GM18909 (cell line): ENCODE results near the gene LMNTD2.

Experiments used
- ATAC-seq: cut with Tn5 transposase; IDR thresholded peaks from one replicate; pipeline ENCODE4 v1.9.1; 2021; ENCODE audit warnings: mild to moderate bottlenecking; ENCODE audit not compliant: unreplicated experiment, poor library complexity

The LMNTD2 gene, protein sequence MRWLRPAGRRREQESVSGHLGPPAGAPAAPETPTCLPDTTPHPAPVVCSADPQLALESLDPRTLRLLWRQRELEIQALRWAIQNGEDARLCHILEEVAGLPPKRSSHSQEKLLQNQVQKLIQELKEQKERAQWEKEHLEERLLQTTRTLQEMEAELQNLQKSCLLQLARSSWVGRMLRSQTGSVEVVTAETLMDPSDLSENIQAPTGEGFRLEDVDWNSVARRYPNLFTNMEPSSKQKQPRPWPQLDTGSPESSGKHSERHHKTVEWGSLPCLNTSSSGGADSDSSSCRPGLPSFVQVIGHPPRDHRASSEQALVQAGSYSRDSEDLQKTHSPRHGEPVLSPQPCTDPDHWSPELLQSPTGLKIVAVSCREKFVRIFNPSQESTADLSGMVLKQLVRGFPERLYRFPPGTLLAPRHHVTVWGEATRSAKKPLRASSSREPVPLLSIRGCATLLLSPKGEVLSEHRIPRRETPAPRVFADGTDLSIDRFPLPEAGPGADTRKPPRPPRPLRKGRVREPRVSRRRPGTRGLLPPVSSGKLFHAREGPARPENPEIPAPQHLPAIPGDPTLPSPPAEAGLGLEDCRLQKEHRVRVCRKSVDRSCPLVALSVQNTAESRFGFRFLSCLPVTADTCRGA

DNA sequence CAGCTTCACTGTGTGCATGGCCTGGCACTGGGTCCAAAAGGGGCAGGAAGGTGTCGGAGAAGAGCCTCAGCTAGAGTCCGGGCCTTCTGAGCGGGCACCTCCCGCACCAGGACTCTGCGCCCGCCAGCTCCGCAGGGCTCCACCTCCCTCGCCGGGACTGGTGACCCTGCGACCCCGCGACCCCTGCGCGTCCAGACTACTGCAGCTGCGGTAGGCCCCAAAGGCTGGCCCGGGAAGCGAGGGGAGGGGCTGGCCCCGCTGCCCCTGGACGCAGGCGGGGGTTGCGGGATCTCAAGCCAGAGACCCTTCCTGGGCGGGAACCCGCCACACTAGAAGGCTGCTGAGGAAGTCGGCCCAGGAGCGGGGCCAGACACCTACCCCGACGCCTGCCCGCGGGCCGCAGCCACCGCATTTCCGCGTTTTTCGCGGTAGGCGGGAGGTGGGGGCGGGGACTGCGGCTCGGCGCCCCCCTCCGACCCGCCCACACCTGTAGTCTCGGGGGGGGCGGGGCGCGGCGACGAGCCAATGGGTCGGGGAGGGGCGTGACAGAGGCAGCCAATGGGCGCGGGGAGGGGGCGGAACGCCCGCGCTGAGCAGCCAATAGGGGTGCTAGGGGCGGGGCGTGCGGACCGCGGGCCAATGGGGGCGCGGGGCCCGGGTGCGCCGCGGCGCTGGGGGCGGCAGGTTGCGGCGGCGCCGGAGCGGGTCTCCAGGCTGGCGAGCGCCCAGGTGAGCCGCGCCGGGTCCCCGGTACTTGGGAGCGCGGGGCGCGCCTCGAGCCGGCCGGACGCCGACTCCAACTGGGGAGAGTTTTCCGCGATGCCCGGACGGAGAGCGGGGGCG, at the start of gene LMNTD2, which contains the start of gene RASSF7:
Gene LMNTD2 (minus strand): TSS at position 434 of the 843 bp plus-strand sequence. CDS start 22 bp downstream, at position 412.
Gene RASSF7 (plus strand): TSS at position 666 of the 843 bp plus-strand sequence. CDS start 799 bp downstream, outside the sequence.
- ATAC-seq: peak; percentile 75

DNA sequence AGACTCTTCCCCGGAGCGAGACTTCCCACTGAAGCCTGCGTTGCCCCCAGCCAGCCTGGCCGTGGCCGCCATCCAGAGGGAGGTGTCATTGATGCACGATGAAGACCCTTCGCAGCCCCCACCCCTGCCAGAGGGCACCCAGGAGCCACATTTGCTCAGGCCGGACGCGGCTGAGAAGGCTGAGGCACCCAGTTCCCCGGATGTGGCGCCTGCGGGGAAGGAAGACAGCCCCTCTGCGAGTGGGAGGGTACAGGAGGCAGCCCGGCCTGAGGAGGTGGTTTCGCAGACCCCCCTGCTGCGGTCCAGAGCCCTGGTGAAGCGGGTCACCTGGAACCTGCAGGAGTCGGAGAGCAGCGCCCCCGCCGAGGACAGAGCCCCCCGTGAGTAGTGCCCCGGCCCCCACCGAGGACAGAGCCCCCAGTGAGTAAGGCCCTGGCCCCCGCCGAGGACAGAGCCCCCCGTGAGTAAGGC, 48.8 kb upstream of the LMNTD2 start:
- ATAC-seq: no peak

DNA sequence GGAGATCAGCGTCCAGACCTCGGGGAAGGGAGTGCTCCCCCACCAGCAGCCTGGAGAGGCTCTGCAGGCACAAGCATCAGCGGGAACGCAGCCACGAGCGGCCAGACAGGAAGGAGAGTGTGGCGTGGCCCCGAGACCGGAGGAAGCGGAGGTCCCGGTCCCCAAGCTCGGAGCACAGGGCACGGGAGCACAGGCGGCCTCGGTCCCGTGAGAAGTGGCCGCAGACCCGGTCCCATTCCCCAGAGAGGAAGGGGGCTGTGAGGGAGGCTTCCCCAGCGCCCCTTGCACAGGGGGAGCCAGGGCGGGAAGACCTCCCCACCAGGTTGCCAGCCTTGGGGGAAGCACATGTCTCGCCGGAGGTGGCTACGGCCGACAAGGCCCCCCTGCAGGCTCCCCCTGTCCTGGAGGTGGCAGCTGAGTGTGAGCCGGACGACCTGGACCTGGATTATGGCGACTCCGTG, 48.3 kb upstream of the LMNTD2 start:
- no peak for ATAC-seq

DNA sequence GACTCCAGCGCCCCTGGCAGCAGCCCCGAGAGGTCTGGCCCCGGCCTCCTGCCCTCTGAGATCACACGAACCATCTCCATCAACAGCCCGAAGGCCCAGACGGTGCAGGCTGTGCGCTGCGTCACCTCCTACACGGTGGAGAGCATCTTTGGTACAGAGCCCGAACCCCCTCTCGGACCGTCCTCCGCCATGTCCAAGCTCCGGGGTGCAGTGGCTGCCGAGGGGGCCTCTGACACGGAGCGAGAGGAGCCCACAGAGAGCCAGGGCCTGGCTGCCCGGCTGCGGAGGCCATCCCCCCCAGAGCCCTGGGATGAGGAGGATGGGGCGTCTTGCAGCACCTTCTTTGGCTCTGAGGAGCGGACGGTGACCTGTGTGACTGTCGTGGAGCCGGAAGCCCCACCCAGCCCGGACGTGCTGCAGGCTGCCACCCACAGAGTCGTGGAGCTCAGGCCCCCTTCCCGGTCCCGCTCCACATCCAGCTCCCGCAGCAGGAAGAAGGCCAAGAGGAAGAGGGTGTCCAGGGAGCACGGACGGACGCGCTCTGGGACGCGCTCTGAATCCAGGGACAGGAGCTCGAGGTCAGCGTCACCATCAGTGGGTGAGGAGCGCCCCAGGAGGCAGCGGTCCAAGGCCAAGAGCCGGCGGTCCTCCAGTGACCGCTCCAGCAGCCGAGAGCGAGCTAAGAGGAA, 47.6 kb upstream of the LMNTD2 start:
- ATAC-seq: no peak

DNA sequence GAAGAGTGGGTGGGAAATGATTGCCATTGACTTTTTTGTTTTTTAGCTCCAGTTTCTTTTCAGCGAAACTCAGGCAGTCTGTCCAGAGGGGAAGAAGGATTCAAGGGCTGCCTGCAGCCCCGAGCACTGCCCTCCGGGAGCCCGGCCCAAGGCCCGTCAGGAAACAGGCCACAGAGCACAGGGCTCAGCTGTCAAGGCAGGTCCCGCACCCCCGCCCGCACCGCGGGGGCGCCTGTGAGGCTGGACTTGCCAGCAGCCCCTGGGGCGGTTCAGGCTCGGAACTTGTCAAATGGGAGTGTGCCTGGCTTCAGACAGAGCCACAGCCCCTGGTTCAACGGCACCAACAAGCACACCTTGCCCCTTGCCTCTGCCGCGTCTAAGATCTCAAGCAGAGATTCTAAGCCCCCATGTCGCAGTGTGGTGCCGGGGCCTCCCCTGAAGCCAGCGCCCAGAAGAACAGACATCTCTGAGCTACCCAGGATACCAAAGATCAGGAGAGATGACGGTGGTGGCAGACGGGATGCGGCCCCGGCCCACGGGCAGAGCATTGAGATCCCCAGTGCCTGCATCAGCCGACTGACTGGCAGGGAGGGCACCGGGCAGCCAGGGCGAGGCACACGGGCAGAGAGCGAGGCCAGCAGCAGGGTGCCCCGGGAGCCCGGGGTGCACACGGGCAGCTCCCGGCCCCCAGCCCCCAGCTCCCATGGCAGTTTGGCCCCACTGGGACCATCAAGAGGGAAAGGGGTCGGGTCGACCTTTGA, 46.7 kb upstream of the LMNTD2 start:
- ATAC-seq: no peak

DNA sequence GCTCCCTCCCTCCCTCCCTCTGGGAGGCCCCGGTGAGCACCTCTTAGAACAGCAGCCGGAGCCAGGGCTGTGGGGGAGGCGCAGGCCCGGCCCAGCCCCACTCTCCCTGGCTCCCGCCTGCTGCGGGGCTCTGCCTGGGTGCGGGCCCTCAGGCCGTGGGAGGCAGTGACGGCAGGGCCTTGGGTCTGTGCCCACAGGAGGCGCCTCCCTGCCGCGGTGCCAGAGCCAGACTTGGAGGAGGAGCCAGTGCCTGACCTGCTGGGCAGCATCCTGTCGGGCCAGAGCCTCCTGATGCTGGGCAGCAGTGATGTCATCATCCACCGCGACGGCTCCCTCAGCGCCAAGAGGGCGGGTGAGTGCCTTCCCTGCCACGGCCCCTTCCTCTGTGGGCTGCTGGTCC, 45.7 kb upstream of the LMNTD2 start:
- ATAC-seq: no peak

DNA sequence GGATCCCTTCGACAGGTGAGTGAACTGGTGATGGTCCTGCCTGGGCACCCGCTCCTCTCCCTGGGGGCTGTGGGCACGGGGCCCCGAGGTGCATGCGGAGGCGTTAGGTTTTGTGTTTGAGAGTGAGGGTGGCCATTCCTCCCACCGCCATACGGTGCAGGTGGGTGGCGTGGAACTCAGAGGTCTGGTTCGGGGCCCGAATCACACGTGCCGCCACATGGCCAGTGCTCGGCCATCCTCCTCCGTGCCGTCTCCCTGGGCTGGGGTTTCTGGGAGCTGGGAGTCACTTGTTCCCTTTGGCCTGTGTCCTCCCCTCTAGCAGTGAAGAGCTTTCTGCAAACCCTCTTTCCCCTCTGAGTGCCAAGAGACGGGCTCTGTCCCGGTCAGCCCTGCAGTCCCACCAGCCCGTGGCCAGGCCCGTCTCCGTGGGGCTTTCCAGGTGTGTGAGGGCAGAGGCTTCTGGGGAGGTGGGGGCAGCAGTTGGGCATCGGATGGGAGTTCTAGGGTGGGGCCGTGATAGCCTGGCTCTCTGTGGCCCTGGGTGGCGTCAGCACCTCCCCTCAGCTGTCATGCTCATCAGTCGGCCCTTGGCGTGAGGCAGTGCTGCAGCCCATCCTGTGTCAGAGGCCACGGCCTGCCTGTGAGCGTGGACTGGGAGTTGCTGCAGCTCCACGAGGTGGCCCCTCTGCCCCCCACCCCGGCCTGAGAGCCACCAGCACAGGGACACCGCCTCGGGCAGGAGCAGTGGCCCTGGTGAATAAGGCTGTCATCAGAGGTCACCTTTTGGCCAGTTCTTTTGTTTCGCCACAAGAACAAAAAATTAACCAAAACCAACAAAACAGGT, 45.0 kb upstream of the LMNTD2 start:
- no peak for ATAC-seq

DNA sequence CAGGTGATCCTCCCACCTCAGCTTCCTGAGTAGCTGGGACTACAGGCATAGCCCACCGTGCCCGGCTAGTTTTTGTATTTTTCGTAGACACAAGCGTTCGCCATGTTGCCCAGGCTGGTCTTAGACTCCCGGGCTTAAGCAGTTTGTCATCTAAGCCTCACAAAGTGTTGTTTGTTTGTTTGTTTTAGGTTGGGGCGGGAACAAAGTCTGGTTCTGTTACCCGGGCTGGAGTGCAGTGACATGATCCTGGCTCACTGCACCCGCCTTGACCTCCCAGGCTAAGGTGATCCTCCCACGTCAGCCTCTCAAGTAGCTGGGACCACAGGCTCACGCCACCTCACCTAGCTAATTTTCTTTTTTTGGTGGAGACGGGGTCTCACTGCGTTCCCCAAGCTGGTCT, 42.6 kb upstream of the LMNTD2 start:
- no peak for ATAC-seq

DNA sequence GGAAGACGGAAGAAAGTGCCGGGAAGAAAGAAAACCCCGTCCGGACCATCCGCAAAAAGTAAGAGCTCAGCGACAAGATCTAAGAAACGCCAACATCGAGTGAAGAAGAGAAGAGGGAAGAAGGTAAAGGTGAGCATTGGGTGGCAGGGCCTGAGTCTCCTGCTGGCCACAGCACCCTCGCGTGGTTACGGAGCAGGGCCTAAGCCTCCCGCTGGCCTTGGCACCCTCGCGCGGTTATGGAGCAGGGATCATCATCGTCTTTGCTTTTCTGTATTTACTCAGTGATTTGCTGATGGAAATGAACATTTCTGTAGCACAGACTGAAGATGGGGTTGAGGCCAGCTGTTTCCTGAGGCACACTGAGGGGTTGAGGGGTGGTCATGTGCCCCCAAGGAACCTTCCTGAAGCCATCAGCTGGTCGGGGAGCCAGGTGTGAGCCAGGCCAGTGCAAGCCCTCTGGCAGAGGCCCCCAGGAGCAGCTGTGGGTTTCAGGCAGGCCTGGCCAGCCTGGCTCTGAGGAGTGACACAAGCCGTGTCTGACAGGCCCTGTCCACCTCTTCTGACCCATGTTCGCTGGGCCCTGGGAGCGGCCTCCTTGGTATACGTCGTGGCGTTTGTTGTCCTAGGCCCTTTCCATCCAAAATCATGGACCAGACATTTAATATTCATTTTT, 41.2 kb upstream of the LMNTD2 start:
- no peak for ATAC-seq

DNA sequence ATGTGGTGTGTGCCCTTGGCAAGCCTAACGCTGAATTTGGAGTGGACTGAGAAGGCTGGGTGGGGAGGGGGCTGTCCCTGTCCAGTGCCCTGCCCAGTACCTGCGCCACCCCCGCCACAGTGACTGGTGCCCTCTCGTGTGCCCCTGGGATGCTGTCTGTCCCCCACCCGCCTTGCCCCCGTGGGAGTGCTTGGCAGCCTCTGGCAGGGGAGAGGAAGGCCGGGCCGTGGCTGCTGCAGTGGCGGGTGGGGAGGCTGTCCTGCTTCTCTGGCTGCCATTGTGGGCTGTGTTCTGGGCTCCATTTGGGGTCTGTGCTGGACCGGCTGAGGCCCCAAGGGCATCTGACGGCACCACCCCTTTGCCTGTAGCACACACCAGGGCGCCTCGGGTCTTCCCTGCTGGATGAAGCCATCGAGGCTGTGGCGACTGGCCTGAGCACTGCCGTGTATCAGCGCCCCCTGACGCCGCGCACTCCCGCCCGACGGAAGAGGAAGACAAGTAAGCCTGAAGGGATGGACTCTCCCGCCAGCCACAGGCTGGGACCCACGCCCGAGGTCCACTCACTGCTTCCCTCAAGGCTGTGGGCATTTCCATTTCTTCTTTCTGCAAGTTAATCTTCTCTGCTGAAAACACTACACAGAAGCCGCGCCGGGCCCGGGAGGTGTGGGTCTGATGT, 37.6 kb upstream of the LMNTD2 start:
- ATAC-seq: no peak

DNA sequence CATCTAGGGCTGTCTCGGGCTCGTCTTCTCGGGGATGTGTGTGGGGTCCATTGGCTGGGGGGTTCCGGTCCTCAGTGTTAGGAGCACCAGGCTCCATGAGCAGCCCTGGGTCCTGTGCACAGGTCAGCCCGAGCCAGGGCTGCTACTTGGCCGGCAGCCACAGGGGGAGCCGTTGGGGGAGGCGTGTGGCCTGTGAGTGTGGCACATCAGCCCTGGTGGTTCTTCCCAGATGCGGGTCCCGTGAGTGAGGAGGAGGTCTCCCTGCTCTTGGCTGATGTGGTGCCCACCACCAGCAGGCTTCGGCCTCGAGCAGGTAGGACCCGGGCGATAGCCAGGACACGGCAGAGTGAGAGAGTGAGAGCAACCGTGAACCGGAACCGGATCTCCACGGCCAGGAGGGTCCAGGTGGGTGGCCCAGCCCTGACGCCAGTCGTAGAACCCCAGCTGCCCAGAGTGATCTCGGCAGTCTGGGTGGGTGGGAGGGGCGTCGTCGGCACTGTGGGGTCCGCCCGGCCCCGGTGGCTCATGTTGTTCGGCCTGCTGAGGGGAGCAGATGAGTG, 36.7 kb upstream of the LMNTD2 start:
- no peak for ATAC-seq

DNA sequence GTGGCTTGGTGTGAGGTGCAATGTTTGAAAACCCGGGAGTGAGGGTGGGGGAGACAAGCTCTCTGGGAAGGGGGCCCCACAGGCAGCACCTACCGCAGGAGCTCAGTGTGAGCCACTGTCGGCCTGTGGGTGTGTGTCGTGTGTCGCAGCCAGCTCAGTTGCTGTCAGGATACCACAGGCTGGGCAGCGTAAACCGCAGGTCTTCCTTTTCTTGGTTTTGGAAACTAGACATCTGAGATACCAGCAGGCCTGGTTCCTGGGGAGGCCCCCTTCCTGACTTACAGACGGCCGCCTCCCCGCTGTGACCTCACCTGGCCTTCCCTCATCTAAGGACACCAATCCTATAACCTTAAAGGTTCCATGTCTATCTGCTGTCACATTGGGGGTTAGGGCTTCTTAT, 35.8 kb upstream of the LMNTD2 start:
- no peak for ATAC-seq

DNA sequence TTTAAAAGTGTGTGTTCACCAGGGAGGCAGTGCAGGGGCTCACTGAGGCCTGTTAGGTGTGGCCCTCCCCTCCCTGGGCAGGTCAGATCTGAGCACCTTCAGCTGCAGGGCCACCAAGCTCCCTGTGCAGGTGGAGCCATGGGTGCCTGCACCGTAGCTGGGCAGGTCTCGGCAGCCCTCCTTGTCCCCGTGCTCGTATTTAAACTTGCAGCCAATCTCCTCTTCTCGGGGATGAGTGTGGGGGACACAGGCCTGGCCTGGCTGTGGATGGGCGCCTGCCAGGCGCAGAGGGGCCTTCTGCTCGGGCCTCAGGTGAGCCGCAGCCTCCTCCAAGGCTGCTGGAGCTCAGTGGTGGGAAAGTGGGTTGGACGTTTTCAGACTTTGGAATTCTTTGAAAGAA, 34.9 kb upstream of the LMNTD2 start:
- no peak for ATAC-seq

DNA sequence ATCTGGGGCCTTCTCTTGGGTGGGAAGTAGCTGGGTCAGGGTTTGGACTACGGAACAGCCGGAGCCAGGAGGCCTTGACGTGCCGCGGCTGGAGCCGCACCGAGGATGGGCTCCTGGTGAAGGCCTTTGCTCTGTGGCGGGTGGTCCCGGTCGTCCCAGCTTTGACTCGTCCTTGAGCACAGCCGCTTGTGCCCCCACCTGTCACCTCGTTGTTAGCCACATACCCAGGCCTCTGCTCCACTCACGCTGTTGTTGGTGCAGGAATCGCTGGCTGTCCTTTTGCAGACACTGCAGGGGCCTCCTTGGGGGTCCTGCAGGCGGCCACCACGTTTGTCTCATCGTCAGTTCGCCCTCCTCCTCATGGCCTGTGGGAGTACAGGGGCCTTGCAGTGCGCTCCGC, 32.8 kb upstream of the LMNTD2 start:
- ATAC-seq: no peak

DNA sequence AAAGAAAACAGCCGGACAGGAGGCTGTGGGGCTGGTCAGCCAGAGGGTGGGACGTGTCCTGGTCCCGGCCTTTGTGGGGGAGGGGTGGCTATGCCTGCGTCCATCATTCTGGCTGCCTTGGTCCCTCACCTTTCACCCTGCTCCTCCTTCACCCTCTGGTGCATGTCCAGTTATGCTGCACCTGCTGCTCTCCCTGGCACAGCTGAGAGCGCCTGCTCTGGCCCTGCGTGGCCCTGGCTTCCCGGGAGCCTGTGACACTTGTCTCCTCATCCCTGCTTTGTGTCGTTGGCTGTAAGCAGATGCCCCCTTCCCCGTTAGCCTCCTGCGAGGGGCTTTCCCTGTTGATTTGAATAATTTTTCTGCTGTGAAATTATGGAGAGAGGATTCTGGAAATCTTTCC, 32.4 kb upstream of the LMNTD2 start:
- ATAC-seq: no peak

DNA sequence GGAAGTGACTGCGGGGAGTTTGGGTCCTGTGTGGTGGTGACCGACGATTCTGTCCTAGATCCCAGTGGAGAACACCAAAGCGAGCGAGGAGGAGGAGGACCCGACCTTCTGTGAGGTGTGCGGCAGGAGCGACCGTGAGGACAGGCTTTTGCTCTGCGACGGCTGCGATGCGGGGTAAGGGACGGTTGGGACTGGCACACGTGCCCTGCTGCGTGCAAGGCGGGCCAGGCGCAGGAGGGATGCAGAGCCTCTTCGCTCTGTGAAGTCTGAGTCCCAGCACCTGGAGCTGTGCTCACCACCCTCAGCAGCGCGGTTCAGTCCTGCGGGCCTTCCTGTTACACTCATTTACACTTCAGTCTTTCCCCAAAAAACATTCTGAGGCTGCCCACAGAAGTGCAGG, 32.0 kb upstream of the LMNTD2 start:
- ATAC-seq: no peak

DNA sequence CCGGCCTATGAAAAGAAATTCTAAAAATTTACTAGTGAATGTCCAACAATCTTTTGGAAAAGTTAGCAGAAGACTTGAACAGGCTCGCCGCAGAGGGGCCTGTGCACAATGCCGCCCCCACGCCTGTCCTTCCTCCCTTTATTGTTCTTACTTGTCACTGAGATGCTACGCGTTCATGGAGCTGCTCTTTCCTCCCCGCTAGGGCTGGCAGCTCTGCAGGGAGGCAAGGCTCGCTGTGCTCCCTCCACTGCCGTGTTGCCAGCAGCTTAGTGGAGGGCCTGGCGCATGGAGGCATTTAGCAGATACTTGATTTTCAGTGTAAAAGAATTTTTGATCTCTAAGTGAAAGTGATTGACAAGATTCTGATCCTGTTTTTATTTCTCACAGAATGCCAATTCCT, 30.5 kb upstream of the LMNTD2 start:
- ATAC-seq: no peak
